Measurements from ENCODE around the gene CD300LB.

DNA sequence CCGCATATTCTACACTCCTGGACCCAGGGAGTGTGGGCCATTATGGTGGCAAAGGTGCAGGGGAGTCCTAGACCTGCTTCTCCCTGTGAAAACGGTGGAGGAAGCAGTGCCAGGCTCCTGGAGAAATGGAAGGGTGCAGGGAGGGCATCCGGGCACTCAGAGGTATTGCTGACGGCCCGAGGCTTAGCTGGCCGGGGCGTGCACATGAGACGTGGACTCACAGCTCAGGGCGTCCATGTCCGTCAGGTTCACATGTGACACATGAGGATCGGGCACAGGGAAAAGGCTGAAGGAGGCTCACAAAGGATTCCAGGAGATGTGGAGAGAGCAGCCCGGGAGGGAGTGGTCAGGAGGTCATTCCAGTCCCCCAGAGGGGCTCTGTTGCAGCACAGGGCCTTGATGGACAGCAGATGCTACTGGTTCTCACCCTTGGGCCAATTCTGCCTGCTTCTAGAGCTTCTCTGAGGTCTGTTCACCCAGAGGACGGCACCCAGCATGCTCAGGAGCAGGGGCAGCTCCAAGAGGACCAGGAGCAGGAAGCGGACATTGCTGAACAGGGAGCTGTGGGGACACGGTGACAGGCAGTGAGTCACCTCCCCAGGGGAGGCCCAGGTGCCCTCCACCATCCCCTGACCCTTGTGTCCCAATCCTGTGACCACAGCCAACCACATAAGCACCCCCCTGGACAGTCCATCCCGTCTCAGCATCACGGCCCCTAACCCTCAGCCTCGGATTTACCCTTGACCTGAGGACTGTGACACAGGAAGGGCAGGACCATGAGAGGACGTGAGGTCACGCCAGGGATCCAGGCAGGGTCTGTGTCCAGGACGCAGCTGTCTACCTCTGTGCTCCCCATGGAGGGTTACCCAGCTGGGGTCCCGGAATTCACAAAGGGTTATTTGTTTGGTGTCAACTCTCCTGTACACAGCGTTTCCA is 10.2 kb upstream of the CD300LB start:
- TF ChIP-seq FOXA1 (IDR thresholded peaks at IDR 0.05) (no peak), FOXM1 (IDR thresholded peaks at IDR 0.05; ENCODE audit: borderline replicate concordance) (no peak), CTBP1 (IDR thresholded peaks at IDR 0.05; ENCODE audit: borderline replicate concordance) (no peak), TARDBP (IDR thresholded peaks at IDR 0.05) (no peak)
- TF ChIP-seq, protein P1, sequence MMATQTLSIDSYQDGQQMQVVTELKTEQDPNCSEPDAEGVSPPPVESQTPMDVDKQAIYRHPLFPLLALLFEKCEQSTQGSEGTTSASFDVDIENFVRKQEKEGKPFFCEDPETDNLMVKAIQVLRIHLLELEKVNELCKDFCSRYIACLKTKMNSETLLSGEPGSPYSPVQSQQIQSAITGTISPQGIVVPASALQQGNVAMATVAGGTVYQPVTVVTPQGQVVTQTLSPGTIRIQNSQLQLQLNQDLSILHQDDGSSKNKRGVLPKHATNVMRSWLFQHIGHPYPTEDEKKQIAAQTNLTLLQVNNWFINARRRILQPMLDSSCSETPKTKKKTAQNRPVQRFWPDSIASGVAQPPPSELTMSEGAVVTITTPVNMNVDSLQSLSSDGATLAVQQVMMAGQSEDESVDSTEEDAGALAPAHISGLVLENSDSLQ (IDR thresholded peaks at IDR 0.05) = no peak

Measured in HEK293T (cell line).